HEK293 (cell line): ENCODE results near the gene NDUFB11.

Source experiments
- CTCF ChIA-PET: fragments of 350-600 bp; formaldehyde crosslinking; extraction: SDS; loops from one replicate; lab custom pipeline; 2021; ENCODE audit warnings: antibody characterized with exemption; lab: Yijun Ruan, JAX
- POLR2A ChIA-PET: fragments of 300-600 bp; formaldehyde crosslinking; extraction: SDS; loops from one replicate; lab custom pipeline; 2020; ENCODE audit warnings: antibody characterized with exemption, inconsistent platforms; lab: Yijun Ruan, JAX
- H3K27ac ChIP-seq: fragments of 200-500 bp; sonication (Bioruptor generic); 2 replicates; pipeline ENCODE4 v1.5.1; 2014; ENCODE audit warnings: low read depth, low read length, control low read depth, inconsistent platforms; ENCODE audit errors: extremely low read depth
- H3K36me3 ChIP-seq, 2 experiments: fragments of 200-500 bp in 1 of 2; sonication (Bioruptor generic) in 1 of 2; 1 replicate in 1 of 2; 2 replicates in 1 of 2; pipeline ENCODE4 v1.5.1; 2014 to 2017; ENCODE audit warnings: inconsistent platforms in 2 of 2, low read length in 2 of 2; ENCODE audit not compliant: control insufficient read depth in 2 of 2, insufficient read depth in 1 of 2
- H3K4me1 ChIP-seq: fragments of 200-500 bp; sonication (Bioruptor generic); 2 replicates; pipeline ENCODE4 v1.5.1; 2014; ENCODE audit warnings: mild to moderate bottlenecking, low read length, inconsistent platforms; ENCODE audit not compliant: control insufficient read depth, insufficient read depth
- H3K4me3 ChIP-seq: 2 replicates; pipeline ENCODE4 v1.5.1; 2011; ENCODE audit warnings: low read depth, mild to moderate bottlenecking, control low read depth, low read length, moderate library complexity
- H3K9me3 ChIP-seq: fragments of 200-500 bp; sonication (Bioruptor generic); 2 replicates; pipeline ENCODE4 v1.5.1; 2014; ENCODE audit warnings: low read depth, low read length, inconsistent platforms; ENCODE audit not compliant: control insufficient read depth, insufficient read depth
- FEZF1 ChIP-seq: fragments of 450-650 bp; formaldehyde crosslinking; IDR thresholded peaks from 2 replicates; pipeline ENCODE4 v1.5.1; 2016; ENCODE audit warnings: missing biosample characterization, missing genetic modification characterization
- KLF1 ChIP-seq: fragments of 450-650 bp; formaldehyde crosslinking; IDR thresholded peaks from 2 replicates; pipeline ENCODE4 v1.5.1; 2016; ENCODE audit warnings: missing biosample characterization, missing genetic modification characterization
- REST ChIP-seq: fragments of 450-650 bp; formaldehyde crosslinking; IDR thresholded peaks from 2 replicates; pipeline ENCODE4 v1.5.1; 2016; ENCODE audit warnings: missing biosample characterization, missing genetic modification characterization
- SETDB1 ChIP-seq: IDR thresholded peaks from one replicate; pipeline ENCODE4 v1.6.1; 2017; ENCODE audit warnings: mild to moderate bottlenecking, low read length, moderate library complexity, mixed read lengths; ENCODE audit not compliant: insufficient read length
- TSHZ1 ChIP-seq: fragments of 450-650 bp; formaldehyde crosslinking; IDR thresholded peaks from 2 replicates; pipeline ENCODE4 v1.5.1; 2016; ENCODE audit warnings: missing biosample characterization, missing genetic modification characterization, borderline replicate concordance
- ZFP3 ChIP-seq: fragments of 450-650 bp; formaldehyde crosslinking; IDR thresholded peaks from 2 replicates; pipeline ENCODE4 v1.5.1; 2016; ENCODE audit warnings: low read depth, missing biosample characterization, missing genetic modification characterization
- ZNF157 ChIP-seq: fragments of 450-650 bp; formaldehyde crosslinking; IDR thresholded peaks from 2 replicates; pipeline ENCODE4 v1.5.1; 2016; ENCODE audit warnings: missing biosample characterization, missing genetic modification characterization
- ZNF175 ChIP-seq: fragments of 450-650 bp; formaldehyde crosslinking; IDR thresholded peaks from 2 replicates; pipeline ENCODE4 v1.5.1; 2016; ENCODE audit warnings: missing biosample characterization, missing genetic modification characterization
- ZNF544 ChIP-seq: fragments of 450-650 bp; formaldehyde crosslinking; IDR thresholded peaks from 2 replicates; pipeline ENCODE4 v1.5.0; 2017; ENCODE audit warnings: missing biosample characterization, missing genetic modification characterization
- TF ChIP-seq, protein P1 (sequence below): fragments of 450-650 bp; formaldehyde crosslinking; conservative IDR thresholded peaks from 2 replicates; pipeline ENCODE4 v1.5.1; 2016; ENCODE audit warnings: low read depth, missing biosample characterization, missing genetic modification characterization

The NDUFB11 gene

GRCh38 chrX:47179928-47180255, 35.4 kb upstream of the NDUFB11 start:
- H3K36me3 ChIP-seq, result peaks cover 18 to 85% of the 10 kb centered on the region in 2 experiments
- CTCF ChIA-PET, result interaction anchor here (0.6 kb wide), 1 partner anchor 69 kb away, joined by 3 read pairs; no protein-coding TSS in a partner anchor

DNA sequence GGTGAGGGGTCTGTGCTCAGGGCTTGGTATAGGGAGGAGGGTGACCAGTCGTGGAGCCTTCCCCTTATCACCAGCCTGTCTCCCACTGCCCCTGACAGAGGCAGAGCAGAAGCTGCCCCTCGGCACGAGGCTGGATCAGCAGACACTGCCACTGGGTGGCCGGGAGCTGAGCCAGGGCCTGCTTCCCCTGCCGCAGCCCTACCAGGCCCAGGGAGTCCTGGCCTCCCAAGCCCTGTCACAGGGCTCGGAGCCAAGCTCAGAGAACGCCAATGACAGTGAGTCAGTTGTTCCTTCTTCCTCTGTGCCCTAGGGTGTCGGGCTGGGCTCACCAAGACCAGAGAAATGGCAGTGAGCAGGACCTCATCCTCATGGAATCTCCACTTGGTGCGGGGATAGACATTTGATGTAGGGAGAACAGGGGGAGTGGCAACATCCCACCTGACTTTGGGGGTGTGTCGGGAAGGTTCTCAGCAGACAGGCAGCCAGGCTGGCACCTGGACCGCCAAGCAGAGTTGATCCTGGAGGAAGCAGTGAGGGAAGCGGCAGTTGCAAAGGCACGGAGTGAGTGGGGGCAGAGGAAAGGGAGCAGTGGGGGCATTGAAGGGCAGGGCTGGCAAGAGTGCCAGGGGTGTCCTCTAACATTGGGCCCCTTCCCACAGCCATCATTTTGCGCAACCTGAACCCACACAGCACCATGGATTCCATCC, 34.9 kb upstream of the NDUFB11 start:
- Histone ChIP-seq H3K4me3 (no peak overlapping the region), H3K36me3 (peaks cover 18 to 84% of the 10 kb centered on the region in 2 experiments), H3K27ac (no peak overlapping the region), H3K4me1 (no peaks in the 10 kb centered on the region), H3K9me3 (no peaks in the 10 kb centered on the region)
- ChIA-PET CTCF (no interaction called here), POLR2A (no interaction called here)
- TF ChIP-seq TSHZ1 (tag by site-specific recombination) (no peak), ZNF157 (no peak), REST (no peak), FEZF1 (tag by site-specific recombination) (no peak), ZNF175 (tag by site-specific recombination) (no peak), SETDB1 (no peak)

More at GRCh38 chrX:47179928-47180255, 35.4 kb upstream of the NDUFB11 start:
- POLR2A ChIA-PET, result no interaction called here
- Histone ChIP-seq H3K9me3 (no peaks in the 10 kb centered on the region), H3K27ac (no peak overlapping the region), H3K4me3 (no peak overlapping the region), H3K4me1 (no peaks in the 10 kb centered on the region)
- TF ChIP-seq, protein P1, sequence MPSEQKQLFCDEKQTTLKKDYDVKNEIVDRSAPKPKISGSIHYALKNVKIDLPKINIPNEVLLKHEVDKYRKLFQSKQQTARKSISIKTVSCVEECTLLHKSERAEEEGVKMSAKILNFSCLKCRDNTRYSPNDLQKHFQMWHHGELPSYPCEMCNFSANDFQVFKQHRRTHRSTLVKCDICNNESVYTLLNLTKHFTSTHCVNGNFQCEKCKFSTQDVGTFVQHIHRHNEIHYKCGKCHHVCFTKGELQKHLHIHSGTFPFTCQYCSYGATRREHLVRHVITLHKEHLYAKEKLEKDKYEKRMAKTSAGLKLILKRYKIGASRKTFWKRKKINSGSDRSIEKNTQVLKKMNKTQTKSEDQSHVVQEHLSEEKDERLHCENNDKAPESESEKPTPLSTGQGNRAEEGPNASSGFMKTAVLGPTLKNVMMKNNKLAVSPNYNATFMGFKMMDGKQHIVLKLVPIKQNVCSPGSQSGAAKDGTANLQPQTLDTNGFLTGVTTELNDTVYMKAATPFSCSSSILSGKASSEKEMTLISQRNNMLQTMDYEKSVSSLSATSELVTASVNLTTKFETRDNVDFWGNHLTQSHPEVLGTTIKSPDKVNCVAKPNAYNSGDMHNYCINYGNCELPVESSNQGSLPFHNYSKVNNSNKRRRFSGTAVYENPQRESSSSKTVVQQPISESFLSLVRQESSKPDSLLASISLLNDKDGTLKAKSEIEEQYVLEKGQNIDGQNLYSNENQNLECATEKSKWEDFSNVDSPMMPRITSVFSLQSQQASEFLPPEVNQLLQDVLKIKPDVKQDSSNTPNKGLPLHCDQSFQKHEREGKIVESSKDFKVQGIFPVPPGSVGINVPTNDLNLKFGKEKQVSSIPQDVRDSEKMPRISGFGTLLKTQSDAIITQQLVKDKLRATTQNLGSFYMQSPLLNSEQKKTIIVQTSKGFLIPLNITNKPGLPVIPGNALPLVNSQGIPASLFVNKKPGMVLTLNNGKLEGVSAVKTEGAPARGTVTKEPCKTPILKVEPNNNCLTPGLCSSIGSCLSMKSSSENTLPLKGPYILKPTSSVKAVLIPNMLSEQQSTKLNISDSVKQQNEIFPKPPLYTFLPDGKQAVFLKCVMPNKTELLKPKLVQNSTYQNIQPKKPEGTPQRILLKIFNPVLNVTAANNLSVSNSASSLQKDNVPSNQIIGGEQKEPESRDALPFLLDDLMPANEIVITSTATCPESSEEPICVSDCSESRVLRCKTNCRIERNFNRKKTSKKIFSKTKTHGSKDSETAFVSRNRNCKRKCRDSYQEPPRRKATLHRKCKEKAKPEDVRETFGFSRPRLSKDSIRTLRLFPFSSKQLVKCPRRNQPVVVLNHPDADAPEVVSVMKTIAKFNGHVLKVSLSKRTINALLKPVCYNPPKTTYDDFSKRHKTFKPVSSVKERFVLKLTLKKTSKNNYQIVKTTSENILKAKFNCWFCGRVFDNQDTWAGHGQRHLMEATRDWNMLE (tag by site-specific recombination), result no peak
- TF ChIP-seq REST, result no peak
- no peak for TF ChIP-seq ZNF544
- TF ChIP-seq KLF1 (tag by site-specific recombination), result no peak
- no peak for TF ChIP-seq ZFP3
